NK-92 treated with Interleukin-12 subunit alpha and Interleukin-12 subunit beta, amount 100 ng/mL, for 24 hours (cell line): Measurements from ENCODE around the gene ATXN7L1.

Experiments
- DNase-seq: peaks from one replicate; lab custom pipeline; 2025; lab: John Stamatoyannopoulos, UW

ATXN7L1 gene

DNA sequence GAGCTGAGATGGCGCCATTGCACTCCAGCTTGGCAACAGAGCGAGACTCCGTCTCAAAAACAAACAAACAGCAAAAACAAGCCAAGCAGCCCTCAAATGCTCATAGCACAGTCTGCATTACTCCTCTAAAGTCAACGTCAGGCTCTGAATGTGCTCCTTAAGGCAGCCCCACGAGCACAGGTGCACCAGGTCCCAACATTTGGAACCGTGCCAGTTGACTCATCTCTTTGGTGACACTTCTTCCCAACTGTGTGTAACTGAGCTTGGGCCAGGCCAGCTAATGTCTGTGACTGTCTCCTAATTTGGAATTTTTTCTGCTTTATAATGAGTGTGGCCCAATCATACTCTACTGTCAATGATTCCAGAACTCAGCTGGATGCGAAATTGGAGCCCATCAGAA lies 228.8 kb downstream of the ATXN7L1 start:
- no peak for DNase-seq

DNA sequence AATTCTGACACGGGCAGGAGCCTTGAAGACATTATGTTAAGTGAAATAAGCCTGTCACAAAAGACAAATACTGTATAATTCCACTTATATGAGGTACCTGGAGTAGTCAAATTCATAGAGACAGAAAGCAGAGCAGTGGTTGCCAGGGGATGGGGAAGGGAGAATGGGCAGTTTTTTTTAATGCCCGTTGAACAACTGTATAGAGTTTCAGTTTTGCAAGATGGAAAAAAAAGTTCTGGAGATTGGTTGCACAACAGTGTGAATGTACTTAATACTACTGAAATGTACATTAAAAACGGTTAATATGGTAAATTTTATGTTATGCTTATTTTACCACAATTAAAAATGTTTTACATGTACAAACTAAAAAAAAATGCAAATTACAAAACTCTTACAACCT lies 231.5 kb downstream of the ATXN7L1 start:
- no peak for DNase-seq

DNA sequence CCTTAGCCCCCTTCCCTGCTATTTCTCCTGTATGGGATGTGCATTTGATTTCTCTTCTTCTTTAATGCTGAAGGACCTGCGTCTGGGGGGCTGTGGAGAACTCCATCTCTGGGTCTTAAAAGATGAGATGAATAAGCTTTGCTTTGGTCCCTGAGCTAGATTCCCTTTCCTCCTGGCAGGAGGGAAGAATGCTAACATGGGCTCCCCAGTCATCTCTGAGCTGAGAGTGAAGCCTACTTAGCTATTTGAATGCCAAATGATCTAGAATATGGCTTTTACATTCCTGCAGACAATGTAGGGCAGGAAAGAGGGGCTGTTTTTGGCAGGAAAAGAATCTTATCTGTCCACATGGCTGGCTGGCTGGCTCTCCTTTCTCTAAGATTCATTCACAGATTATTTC lies 232.5 kb downstream of the ATXN7L1 start:
- no peak for DNase-seq

DNA sequence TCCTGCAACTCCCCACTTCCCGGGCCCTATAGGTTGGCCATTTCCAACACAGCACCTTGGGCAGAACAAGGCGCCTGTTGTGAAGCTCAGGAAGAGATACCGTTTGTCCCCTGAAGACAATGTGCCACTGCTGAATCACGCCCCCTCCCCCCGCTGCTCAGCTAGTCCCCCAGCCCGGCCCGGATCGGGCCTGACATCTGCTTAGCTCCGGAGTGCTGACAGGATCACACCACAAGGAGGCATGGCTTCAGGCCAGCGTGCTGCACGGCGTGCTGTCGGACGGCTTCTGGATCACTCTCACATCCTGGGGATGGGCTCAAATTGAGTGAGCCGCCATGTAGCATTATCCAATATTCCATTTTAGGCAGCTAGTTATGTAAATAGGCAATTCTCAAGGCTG lies 233.0 kb downstream of the ATXN7L1 start:
- DNase-seq = no peak

DNA sequence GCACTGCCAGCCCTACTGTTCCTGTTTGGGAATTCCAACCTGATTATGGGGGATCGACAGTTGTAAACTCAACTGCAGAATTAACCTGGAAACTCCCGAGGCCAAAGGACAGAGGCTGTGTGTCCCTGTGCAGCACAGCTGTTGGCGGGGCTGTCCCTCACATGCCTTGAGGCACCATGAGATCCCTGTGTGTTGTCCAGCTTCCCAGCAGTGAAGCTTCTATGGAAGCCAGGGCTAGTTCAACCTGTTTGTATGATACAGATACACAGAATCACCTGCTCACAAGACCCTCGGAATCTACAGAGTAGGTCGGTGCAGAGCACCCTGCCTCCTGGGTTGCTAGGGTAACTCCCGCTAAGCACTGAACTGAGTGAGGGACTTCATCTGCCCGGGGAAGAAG lies 234.1 kb downstream of the ATXN7L1 start:
- no peak for DNase-seq

DNA sequence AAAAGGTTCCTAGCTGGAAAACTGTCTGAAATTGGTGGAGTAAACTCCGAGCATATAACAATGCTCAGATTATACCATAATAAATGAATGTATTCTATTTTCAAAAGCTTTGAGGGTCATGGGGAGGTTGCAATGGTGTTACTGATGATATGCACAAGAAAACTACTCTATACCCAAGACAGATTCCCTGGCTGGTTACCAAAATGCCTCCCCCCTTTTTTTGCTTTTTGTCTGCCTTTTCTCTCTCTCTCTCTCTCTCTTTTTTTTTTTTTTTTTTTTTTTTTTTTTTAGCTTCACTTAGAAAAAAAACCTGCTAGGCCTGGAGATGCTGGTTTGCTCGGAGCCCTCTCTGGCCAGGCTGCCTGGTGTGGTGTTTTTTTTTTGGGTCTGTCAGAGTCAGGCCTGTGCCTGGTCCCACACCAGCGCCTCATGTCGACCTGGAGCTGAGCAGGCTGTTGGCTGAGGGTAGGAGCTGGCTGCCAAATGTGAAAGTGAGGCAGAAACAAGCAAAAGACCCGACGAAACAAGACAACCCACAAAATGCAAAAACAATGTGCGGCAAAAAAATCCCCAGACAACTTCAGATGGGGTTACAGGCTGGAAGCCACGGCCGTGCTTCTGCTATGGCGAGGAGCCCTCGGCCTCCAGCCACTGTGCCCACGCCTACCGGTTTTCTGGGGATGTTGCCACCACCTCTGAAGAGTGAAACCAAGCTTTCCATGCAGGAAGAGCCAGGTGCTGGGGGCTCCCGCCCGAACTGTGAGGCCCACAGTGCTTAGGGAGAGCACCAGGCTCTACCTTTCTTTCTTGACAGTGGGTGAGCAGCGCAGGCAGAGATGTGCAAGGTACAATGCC lies 235.2 kb downstream of the ATXN7L1 start:
- DNase-seq = no peak

DNA sequence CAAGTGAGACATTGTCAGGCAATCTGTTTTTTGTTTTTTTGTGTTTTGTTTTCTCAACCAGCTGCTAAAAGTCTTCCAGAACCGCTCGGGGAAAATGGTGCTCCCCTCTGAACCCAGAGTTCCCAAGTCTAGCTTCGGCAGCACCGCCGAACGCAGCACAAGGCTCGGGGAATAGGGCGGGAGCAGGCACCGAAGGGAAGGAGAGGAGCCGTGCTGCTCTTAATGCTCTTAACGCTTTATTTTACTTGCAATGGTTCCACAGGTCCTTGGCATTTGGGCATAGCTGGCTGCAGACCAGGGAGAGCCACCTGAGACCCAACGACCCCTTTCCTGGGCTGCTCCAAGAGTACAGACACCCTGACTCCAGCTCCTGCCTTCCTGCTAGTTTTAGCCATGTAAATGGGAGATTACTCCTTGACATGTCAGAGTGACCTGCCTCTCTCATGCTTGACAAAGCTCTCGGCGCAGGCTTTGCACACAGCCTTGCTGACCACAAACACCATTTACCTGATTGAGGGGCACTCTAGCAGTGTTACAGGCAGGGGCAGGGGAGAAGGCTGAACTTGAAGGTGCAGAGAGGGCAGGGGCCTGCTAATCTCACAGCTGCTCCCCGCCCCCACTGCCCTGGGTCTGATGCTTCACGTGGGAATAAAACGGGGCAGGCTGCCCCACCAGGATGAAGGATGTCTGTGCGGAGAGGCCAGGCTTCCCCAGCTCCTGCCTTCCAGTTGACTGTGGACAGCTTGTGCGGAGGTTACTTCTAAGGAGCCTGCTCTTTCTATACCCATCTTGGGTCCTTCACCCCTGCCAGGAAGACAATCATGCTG lies 236.5 kb downstream of the ATXN7L1 start:
- DNase-seq = no peak

DNA sequence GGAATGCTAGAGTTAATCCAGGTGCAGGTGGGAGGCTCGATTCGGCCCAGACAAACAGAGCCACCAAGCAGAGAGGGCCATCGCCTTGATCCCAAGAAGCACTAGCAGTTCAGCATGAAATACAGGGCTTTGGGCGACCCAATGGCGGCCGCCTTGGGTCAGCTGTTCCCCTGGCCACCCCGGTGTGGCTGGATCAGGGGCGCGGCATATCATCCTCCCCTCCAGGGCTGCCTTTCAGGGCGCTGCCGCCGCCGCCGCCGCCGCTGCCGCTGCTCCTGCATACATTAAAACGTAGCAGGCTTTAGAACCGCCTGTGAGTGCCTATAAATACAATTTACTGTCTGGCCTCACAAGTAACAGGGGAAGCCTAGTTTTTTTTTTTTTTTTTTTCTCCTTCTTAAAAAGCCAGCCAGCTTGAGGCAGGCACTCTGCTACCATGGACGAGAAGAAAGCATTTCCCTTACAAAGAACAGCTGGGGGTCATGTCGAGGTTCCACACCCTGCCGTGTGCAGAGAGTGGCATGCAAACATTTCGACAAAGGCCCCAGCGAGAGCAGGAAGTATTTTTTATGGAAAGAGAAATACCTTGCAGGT lies 237.4 kb downstream of the ATXN7L1 start:
- DNase-seq = no peak

DNA sequence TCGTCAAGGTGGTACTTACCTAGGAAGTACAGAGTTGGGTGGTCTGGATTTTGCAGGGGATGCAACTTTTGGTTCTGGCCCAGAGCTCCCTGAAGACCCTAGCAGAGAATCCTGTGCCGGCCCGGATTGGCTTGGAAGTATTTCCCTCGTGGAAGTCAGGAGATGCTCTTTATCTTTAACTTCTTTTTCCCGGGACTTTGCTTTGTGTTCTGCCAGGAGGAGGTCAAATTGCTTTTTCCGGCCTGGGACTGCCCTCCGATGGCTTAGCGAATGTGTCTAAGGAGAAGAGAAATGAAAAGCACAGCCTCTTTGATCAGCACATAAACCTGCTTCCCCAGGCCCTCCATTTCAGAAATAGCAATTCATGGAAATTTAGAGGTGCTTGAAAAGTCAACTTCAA lies 238.1 kb downstream of the ATXN7L1 start:
- no peak for DNase-seq

DNA sequence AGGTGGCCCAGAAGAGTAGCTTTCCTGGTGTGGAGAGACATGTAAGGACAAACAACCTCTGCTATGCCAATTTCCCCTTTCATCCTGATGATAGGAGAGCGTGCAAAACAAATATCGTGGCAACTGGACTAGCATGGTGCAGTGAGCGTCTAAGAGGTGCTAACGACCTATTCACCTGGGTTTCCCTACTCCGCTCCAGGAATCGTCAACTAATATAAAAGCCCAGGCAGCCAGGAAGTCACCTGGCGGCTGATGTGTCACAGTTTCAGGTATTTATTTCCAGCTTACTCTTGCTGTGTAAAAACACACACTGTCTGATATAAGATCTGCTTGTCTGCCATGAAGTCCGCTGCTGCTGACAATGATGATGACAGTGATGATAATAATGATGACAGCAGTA lies 238.6 kb downstream of the ATXN7L1 start:
- no peak for DNase-seq

DNA sequence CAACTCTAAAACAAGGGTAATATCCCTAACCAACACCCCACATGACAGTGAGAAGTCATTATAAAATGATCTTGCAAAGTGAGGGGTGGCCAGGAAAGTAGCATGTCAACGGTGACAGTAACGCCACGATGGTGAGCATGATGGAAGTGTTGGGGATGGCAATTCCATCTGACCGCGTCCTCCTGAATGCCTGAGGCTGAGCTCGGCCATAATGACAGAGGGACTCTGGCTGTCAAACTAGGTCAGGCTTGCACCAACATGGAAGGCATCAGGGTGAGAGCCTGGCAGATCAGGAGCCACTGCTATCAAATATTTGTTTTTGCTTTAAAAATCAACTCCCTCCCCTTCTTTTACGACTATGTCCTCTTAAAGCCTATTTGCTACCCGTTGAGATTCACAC lies 239.4 kb downstream of the ATXN7L1 start:
- DNase-seq = no peak

DNA sequence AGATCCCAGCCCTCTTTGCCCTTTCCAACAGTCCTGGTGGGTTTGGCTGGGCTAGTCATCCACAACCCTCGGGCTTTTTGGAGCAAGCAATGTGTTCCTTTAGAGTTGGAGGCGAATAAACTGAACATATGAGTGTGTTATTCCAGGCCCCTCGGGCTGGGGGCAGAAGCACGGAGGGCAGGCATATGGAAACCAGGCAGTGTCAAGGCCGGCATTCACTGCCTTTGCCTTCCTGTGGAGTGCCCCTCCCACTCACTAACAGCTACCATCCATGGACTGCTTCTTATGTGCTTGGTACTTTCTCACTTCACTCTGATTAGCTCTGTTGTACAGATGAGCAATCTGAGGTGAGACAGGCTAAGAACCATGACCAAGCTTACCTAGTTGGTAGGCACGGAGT lies 241.2 kb downstream of the ATXN7L1 start:
- DNase-seq = no peak

DNA sequence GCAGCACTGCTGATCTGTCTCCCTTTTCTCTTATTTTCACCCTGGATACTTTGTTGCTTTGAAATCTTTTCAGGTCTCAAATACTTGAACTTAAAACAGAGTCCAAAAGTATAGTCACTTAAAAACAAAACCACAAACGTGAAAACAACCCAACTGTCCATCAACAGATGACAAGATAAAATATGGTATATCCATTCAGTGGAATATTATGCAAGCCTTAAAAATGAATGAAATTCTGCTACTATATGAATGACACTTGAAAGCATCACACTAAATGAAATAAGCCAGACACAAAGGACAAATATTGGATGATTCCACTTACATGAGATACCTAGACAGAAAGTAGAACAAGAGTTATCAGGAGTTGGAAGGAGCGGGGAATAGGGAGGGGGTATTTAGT lies 250.4 kb downstream of the ATXN7L1 start:
- DNase-seq = no peak

DNA sequence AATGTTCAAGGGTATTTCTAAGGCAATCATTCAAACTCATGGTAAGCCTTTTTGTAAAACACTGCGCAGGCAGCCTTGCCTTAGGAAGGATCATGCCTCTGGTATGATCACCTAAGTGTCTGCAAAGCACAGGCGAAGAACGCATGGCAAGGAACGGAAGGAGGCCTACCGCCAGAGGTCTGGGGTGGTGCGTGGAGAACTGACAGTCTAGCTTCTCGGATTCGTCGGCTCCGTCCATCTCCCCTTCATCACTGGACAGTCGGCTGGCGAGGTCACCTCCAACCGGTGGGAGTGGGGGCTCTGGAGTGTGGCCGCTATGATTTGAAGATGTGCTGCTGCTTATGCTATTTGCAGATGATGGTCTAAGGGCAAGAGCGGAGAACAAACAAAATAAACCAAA lies 252.5 kb downstream of the ATXN7L1 start:
- no peak for DNase-seq

DNA sequence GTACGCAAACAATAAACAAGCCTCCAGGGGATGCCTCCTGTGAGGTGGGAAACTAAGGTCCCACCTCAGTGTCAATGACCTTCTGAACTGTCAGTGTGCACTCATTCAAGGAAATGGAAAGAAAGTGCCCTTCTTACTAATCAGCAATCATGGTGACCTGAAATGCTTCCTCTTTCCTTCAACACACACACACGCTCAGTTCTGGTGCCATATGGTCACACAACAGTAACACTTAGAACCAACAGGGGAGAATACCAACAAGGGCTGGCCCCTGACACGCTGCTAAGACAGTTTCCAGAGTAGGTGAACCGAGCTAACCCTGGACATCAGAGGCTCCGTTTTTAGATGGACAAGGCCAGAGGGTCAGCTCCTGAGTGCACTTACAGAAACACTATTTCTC lies 253.0 kb downstream of the ATXN7L1 start:
- no peak for DNase-seq

DNA sequence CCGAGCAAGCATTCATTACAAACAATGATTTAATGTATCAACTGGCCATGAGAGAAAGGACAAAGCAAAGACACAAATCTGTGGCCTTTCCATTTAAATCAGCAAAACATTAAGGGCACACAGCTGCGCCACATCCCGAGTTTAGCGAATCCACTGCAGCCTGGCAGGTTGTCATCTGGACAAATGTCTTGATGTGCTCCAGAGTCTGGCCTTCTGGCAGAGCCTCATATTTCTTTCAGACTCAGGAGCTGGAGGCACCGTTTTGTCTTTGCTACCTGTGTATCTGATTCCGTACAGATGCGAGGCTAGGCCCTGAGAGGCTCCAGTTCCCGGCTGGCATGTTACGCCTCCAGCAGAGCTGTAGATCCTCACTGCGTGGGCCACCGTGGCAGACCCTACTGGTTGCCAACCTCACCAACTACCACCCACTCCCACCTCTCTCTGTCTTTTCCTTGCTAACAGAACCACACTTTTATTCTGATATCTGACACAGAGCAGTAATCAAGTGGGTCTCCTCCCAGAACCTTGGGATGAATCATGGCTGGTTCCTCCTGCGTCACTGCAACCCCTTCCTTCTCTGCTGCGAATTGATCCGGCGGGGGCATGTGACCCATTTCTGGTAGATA lies 254.2 kb downstream of the ATXN7L1 start:
- no peak for DNase-seq

DNA sequence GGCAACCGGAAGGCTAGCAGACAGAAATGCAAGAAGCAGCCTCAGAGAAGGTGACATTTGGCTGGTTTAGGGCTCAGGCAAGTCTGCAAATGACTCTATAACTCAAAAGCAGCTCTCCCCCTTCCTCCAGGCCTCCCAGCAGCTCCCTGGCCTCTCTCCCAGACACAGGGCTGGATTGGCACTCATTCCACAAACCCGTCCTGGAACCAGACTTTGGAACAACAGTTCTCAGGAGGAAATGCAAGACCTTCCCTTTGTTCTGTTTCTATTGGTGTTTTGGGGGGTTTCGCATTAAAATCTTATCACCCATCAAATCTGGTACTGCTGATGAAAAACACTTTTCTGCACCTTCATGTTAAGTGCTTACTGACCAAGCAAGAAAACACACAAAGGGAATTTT lies 254.8 kb downstream of the ATXN7L1 start:
- DNase-seq = no peak

DNA sequence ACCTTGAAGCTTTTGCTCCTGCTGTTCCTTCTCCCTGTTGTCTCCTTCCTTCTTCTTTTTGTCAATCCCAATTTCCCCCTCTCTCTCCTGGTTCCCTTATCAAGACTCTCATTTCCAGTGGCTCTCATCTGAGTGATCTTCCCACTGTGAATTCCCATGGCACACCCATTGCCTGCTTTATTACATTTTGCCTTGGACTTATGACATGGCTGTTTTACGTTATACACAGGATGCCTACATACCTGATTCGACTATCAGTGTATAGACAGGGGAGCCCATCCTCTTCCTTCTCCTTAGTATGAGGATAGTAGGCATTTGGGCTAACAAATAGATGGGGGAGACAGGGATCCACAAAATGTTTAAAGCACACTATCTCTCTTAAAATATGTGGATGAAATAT lies 255.2 kb downstream of the ATXN7L1 start:
- no peak for DNase-seq

DNA sequence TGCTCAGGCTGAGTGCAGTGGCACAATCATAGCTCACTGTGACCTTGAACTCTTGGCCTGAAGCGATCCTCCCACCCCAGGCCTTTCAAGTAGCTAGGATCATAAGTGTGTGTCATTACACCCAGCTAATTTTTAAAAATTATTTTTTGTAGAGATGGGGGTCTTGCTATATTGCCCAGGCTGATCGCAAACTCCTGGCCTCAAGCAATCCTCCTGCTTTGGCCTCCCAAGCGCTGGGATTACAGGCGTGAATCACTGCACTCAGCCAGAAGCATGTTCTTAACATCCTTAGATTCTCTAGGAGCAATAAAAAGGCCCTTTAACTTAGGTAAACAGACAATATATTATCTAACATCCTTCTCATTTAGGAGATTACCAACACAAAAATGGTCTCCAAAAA lies 256.8 kb downstream of the ATXN7L1 start:
- no peak for DNase-seq

DNA sequence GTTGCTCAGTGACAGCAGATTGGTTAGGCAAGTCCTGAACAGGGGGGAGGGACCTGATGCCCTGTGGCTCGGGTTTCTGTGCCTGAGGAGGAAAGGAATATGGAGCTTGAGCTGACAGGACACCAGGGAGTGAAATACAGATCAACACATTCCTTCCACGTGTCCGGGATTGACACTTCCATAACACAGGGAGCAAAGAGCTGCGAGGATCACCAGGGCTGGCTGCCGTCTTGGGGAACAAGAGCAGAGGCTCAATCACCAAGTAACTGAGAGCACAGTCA lies 258.4 kb downstream of the ATXN7L1 start:
- DNase-seq = no peak

DNA sequence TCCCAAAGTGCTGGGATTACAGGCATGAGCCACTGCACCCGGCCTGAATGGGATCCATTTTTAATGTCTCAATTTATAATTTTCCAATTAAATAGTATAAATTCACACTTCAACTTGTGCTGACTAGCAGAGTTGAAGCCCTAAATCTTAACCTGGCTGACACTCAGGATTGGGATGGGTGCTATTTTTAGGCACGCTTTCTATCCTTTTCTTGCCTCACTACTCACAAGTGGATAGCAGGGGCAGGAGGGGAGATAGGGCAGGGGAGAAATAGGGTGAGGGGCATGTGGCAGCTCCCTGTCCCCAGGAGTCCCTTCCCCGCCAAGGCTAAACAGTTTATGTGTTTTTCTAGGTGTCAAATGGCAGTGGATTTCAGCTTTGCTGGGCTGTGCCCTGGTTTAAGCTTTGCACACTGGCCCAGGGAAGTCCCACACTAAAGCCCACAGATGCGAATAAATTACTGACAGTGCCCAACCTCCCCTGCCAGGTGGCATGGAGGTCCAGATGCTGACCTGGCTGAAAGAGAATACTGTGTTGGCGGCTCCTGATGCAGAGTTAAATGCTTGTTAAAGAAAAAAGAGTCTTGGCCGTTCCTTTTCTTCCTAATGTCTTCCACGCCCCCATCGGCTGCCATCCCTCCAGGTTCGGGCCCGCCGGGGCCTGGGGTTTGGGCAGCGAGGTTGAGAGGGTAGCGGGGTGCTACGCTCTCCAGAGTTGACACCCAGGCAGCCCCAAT lies 259.0 kb downstream of the ATXN7L1 start:
- no peak for DNase-seq

DNA sequence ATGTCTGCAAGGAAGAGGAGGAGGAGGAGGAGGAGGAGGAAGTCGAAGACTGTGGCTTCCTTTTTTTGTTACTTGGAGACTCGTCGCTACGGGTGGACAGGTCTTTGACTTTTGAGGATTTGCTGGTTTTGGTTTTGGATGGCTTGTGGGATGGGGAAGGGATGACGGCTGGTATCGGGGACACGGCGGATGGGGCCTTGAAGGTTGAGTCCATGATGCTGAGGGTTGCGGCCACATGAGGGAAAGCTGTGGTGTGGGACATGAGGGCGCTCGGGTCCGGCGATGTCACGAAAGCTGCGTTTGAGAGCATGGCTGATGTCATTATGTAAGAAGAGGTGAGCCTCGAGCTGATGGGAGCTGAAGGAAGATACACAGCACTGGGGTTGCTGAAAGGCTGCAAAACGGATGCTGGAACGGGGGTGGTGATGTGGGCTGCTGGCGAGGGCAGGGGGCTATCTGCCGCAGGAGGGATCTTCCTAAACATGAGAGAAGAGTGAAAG lies 262.0 kb downstream of the ATXN7L1 start:
- no peak for DNase-seq
